HepG2 (cell line): ENCODE results near the gene CCNDBP1. TPM values are rescaled to one million over a fixed set of nuclear protein-coding genes. Genes with fewer than 3 reads are reported as not detected.

Experiments
- ATAC-seq: fragments of 200-7000 bp; cut with Tn5 transposase; 3 replicates; pipeline ENCODE4 v1.9.1; 2020; ENCODE audit warnings: mild to moderate bottlenecking, moderate library complexity
- Bru-seq: library from RNA; stranded (reverse); fragments of 400-500 nt; gene quantifications from one replicate; lab custom pipeline; 2021; lab: Mats Ljungman, UMichigan
- BruChase-seq, 2 experiments: library from RNA; stranded (reverse); fragments of 400-500 nt; gene quantifications; one replicate each; lab custom pipeline; 2021; lab: Mats Ljungman, UMichigan
- BruUV-seq: library from RNA; stranded (reverse); fragments of 400-500 nt; replicated peaks from 2 replicates; lab custom pipeline; 2021; lab: Mats Ljungman, UMichigan
- CTCF ChIA-PET: fragments of 300-600 bp; formaldehyde crosslinking; extraction: SDS; loops from one replicate; lab custom pipeline; 2021; ENCODE audit warnings: low total read pairs, inconsistent platforms, low intra/inter-chr PET ratio; lab: Yijun Ruan, JAX
- POLR2A ChIA-PET: fragments of 350-600 bp; sonication (Branson Sonifier 250); formaldehyde crosslinking; loops from one replicate; lab custom pipeline; 2020; ENCODE audit warnings: antibody characterized with exemption, inconsistent platforms; lab: Yijun Ruan, JAX
- DNase-seq: peaks from one replicate; pipeline ENCODE4 v3.0.0-alpha.2; 2015; ENCODE audit warnings: low spot score
- FAIRE-seq: peaks from 3 replicates; lab custom pipeline; 2011; peaks lifted over from hg19 to GRCh38; lab: Jason Lieb, UNC
- H2AFZ ChIP-seq: one replicate; pipeline ENCODE4 v1.6.1; 2011; ENCODE audit warnings: low read length, inconsistent platforms
- H3K27ac ChIP-seq: fragments of 300-600 bp; 3 replicates; pipeline ENCODE4 v1.8.0; 2011; ENCODE audit warnings: mixed run types, mild to moderate bottlenecking, mixed read lengths, low read length, inconsistent platforms; ENCODE audit not compliant: insufficient read depth; ENCODE audit errors: extremely low read length
- H3K27me3 ChIP-seq, 2 experiments: fragments of 200-600 bp in 1 of 2; 2 replicates in 1 of 2; 3 replicates in 1 of 2; pipeline versions ENCODE4 v1.6.0 to v1.8.0; 2011; ENCODE audit warnings: low read length in 2 of 2, mild to moderate bottlenecking in 2 of 2, moderate library complexity in 2 of 2, inconsistent platforms in 1 of 2; ENCODE audit not compliant: insufficient read depth in 2 of 2, control insufficient read depth in 1 of 2
- H3K36me3 ChIP-seq, 2 experiments: fragments of 200-600 bp in 1 of 2; replicated peaks in 1 of 2; 2 replicates in 1 of 2; 3 replicates in 1 of 2; pipeline versions ENCODE4 v1.5.1 to v1.8.0; 2011; ENCODE audit warnings: low read length in 2 of 2, inconsistent platforms in 1 of 2; ENCODE audit not compliant: insufficient read depth in 2 of 2, control insufficient read depth in 1 of 2
- H3K4me1 ChIP-seq: 2 replicates; pipeline ENCODE4 v1.5.1; 2012; ENCODE audit warnings: low read length, inconsistent platforms; ENCODE audit not compliant: insufficient read depth
- H3K4me2 ChIP-seq: 2 replicates; pipeline ENCODE4 v1.6.0; 2011; ENCODE audit warnings: low read depth, low read length, inconsistent platforms
- H3K4me3 ChIP-seq, 3 experiments: fragments of 200-600 bp in 1 of 3; sonication (generic), shearing (Covaris generic) in 1 of 3; replicated peaks in 1 of 3; 2 replicates each; pipeline ENCODE4 v1.5.1; 2011 to 2016; ENCODE audit warnings: low read length in 3 of 3, inconsistent platforms in 2 of 3, low read depth in 2 of 3, mild to moderate bottlenecking in 2 of 3, control low read depth in 1 of 3, mixed read lengths in 1 of 3; ENCODE audit not compliant: insufficient read depth in 1 of 3
- H3K79me2 ChIP-seq: one replicate; pipeline ENCODE4 v1.6.1; 2011; ENCODE audit warnings: low read length, inconsistent platforms; ENCODE audit not compliant: insufficient read depth
- H3K9ac ChIP-seq: 2 replicates; pipeline ENCODE4 v1.6.0; 2011; ENCODE audit warnings: mild to moderate bottlenecking, low read depth, low read length, inconsistent platforms; ENCODE audit not compliant: insufficient read depth
- H3K9me3 ChIP-seq: 2 replicates; pipeline ENCODE4 v1.5.1; 2012; ENCODE audit warnings: mild to moderate bottlenecking, low read length
- H4K20me1 ChIP-seq: 2 replicates; pipeline ENCODE4 v1.6.0; 2011; ENCODE audit warnings: inconsistent platforms, mild to moderate bottlenecking, low read length, moderate library complexity; ENCODE audit not compliant: insufficient read depth
- E2F2 ChIP-seq: sonication (generic); formaldehyde crosslinking; IDR thresholded peaks from 2 replicates; pipeline ENCODE4 v1.4.0; 2020; ENCODE audit warnings: missing genetic modification reagents, borderline replicate concordance
- FOXK2 ChIP-seq: fragments of 450-650 bp; IDR thresholded peaks from 2 replicates; pipeline ENCODE4 v1.6.1; 2016
- HOXD1 ChIP-seq: sonication (generic); formaldehyde crosslinking; IDR thresholded peaks from 2 replicates; pipeline ENCODE4 v1.5.0; 2020; ENCODE audit warnings: missing genetic modification reagents
- PCBP2 ChIP-seq: fragments of 200-400 bp; formaldehyde crosslinking; optimal IDR thresholded peaks from 2 replicates; pipeline ENCODE3; 2018; ENCODE audit warnings: low read length, low read depth; ENCODE audit not compliant: poor library complexity, severe bottlenecking
- STAG1 ChIP-seq: sonication (generic); formaldehyde crosslinking; IDR thresholded peaks from 2 replicates; pipeline ENCODE4 v1.4.0; 2020; ENCODE audit warnings: missing genetic modification reagents
- TFDP1 ChIP-seq: IDR thresholded peaks from 2 replicates; pipeline ENCODE4 v1.6.1; 2016; ENCODE audit warnings: missing compliant biosample characterization, missing genetic modification reagents, borderline replicate concordance
- TFDP2 ChIP-seq: sonication (generic); formaldehyde crosslinking; IDR thresholded peaks from 2 replicates; pipeline ENCODE4 v1.4.0; 2020; ENCODE audit warnings: missing genetic modification reagents
- ZFP36L1 ChIP-seq: sonication (generic); formaldehyde crosslinking; IDR thresholded peaks from 2 replicates; pipeline ENCODE4 v1.8.0; 2022; ENCODE audit warnings: mild to moderate bottlenecking, missing genetic modification reagents, moderate library complexity
- WGBS: methylation state at CpG from one replicate; pipeline ENCODE4 v1.1.6; 2017; ENCODE audit warnings: low lambda C conversion rate; 5-methylcytosine and 5-hydroxymethylcytosine counted together
- in situ Hi-C: cut with HindIII; loops from 2 replicates; pipeline ENCODE4 v1.10.0; 2017; ENCODE audit warnings: low pct_unique_long_range_greater_than_20kb; ENCODE audit not compliant: extremely low pct_ligation_motif_present
- intact Hi-C: fragments of 100-400 bp; cut with micrococcal nuclease; formaldehyde crosslinking; loops from one replicate; pipeline ENCODE4 v1.10.0; 2022; ENCODE audit not compliant: unreplicated experiment
- long read RNA-seq, 2 experiments: library from RNA in 1 of 2; library from polyadenylated mRNA in 1 of 2; stranded (forward) in 1 of 2; unstranded in 1 of 2; transcript quantifications; one replicate each; pipeline ENCODE4 v2.0.0, GENCODE V29; 2019 to 2022
- polyA minus RNA-seq, 3 experiments: library from RNA; depleted of rRNA, polyadenylated mRNA; stranded (reverse); fragments of >200 nt; gene quantifications; 2 replicates each; pipeline ENCODE4 v1.2.3, GENCODE V29; 2011; ENCODE audit warnings: low replicate concordance in 1 of 3
- polyA plus RNA-seq, 8 experiments: library from polyadenylated mRNA; depleted of rRNA in 3 of 8; stranded (reverse) in 7 of 8; unstranded in 1 of 8; fragments of >200 nt; fragmentation: Illumina TruSeq in 4 of 8; extraction: Trizol in 4 of 8; gene quantifications; 2 replicates each; pipeline versions ENCODE4 v1.2.1 to v1.2.3, GENCODE V29; 2011 to 2016; ENCODE audit warnings: low read depth in 4 of 8, missing spikeins in 1 of 8, mixed read lengths in 1 of 8; ENCODE audit not compliant: insufficient read depth in 1 of 8
- total RNA-seq, 5 experiments: library from RNA; depleted of rRNA; stranded (reverse); fragments of >200 nt; fragmentation: Illumina TruSeq; extraction: Trizol; gene quantifications; 2 replicates each; pipeline ENCODE4 v1.2.3, GENCODE V29; 2016; ENCODE audit warnings: low read depth in 1 of 5

The CCNDBP1 gene, protein sequence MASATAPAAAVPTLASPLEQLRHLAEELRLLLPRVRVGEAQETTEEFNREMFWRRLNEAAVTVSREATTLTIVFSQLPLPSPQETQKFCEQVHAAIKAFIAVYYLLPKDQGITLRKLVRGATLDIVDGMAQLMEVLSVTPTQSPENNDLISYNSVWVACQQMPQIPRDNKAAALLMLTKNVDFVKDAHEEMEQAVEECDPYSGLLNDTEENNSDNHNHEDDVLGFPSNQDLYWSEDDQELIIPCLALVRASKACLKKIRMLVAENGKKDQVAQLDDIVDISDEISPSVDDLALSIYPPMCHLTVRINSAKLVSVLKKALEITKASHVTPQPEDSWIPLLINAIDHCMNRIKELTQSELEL
- total RNA-seq (2016; rRNA removed; fragmentation: Illumina TruSeq; extraction: Trizol) (24.8 and 33.1 TPM in 2 replicates), polyA plus RNA-seq (2011; rRNA removed) (35.9 and 42.3 TPM in 2 replicates), polyA minus RNA-seq (2011; rRNA and poly(A)+ RNA removed; ENCODE audit: low replicate concordance) (25.9 and 41.1 TPM in 2 replicates), Bru-seq, nascent RNA (percentile 76 among the genes with signal in this experiment), BruChase-seq, experiment 1, labeled RNA remaining after a 6-hour chase (percentile 69 among the genes with signal in this experiment), BruChase-seq, experiment 2, labeled RNA remaining after a 2-hour chase (percentile 64 among the genes with signal in this experiment)
- 5.3 and 5.7 TPM in 2 replicates for total RNA-seq (2016; cell fraction: cytosol; rRNA removed; fragmentation: Illumina TruSeq; extraction: Trizol; ENCODE audit: low read depth)
- total RNA-seq (2016; cell fraction: insoluble cytoplasmic fraction; rRNA removed; fragmentation: Illumina TruSeq; extraction: Trizol): 23.1 and 35.5 TPM in 2 replicates
- 11.3 and 11.4 TPM in 2 replicates for total RNA-seq (2016; cell fraction: membrane; rRNA removed; fragmentation: Illumina TruSeq; extraction: Trizol)
- total RNA-seq (2016; cell fraction: nucleus; rRNA removed; fragmentation: Illumina TruSeq; extraction: Trizol): 14.3 and 16.4 TPM in 2 replicates
- 35.3 and 35.4 TPM in 2 replicates for polyA plus RNA-seq (2011; cell fraction: cytosol; rRNA removed)
- polyA plus RNA-seq (2011; cell fraction: nucleus; rRNA removed): 31.8 and 37.6 TPM in 2 replicates
- polyA plus RNA-seq (2012): 23.1 and 31.6 TPM in 2 replicates
- polyA plus RNA-seq (2016; cell fraction: cytosol; fragmentation: Illumina TruSeq; extraction: Trizol; ENCODE audit: low read depth): 5.0 and 5.3 TPM in 2 replicates
- 31.6 and 34.7 TPM in 2 replicates for polyA plus RNA-seq (2016; cell fraction: insoluble cytoplasmic fraction; fragmentation: Illumina TruSeq; extraction: Trizol; ENCODE audit: low read depth)
- 7.8 and 9.0 TPM in 2 replicates for polyA plus RNA-seq (2016; cell fraction: membrane; fragmentation: Illumina TruSeq; extraction: Trizol; ENCODE audit: low read depth)
- 16.2 and 18.0 TPM in 2 replicates for polyA plus RNA-seq (2016; cell fraction: nucleus; fragmentation: Illumina TruSeq; extraction: Trizol; ENCODE audit: insufficient read depth, low read depth)
- polyA minus RNA-seq (2011; cell fraction: cytosol; rRNA and poly(A)+ RNA removed): 13.3 and 14.3 TPM in 2 replicates
- polyA minus RNA-seq (2011; cell fraction: nucleus; rRNA and poly(A)+ RNA removed): 40.0 and 46.0 TPM in 2 replicates
- long read RNA-seq, experiment 1, transcript CCNDBP1-201 (11 exons, 3,660 nt): major isoform, 50 of 59 reads
- long read RNA-seq, experiment 1, partial matches to known transcripts: 6 of 59 reads
- long read RNA-seq, experiment 1, other reads (novel, unspliced or antisense): 1 of 59 reads
- long read RNA-seq, experiment 2, transcript CCNDBP1-201 (11 exons, 3,660 nt): major isoform, 35 of 57 reads
- long read RNA-seq, experiment 2, partial matches to known transcripts: 14 of 57 reads
- long read RNA-seq, experiment 2, other reads (novel, unspliced or antisense): 7 of 57 reads

- BruUV-seq: no TSS peak
- POLR2A ChIA-PET: interaction anchor here (1.0 to 1.3 kb wide), 3 partner anchors 9 to 18 kb away, joined by 4 to 6 read pairs (median 4); no protein-coding TSS in a partner anchor
- peak; percentile 73; the same call in 1 of the 2 replicates for TF ChIP-seq E2F2 (CRISPR knock-in tag)
- peak; percentile 97 for TF ChIP-seq FOXK2
- peak; percentile 58 for TF ChIP-seq HOXD1 (CRISPR knock-in tag)
- TF ChIP-seq STAG1 (CRISPR knock-in tag): no peak
- peak; percentile 67; the same call in 1 of the 2 replicates for TF ChIP-seq TFDP1 (CRISPR knock-in tag)
- TF ChIP-seq ZFP36L1 (CRISPR knock-in tag): no peak
- no peak for TF ChIP-seq PCBP2
- TF ChIP-seq TFDP2 (CRISPR knock-in tag): peak; percentile 68
Observed at GRCh38 chr15:43185157-43186002, at the start of gene CCNDBP1. Gene CCNDBP1, plus strand, starts transcription at chr15:43185403. Its CDS starts 96 bp downstream, at chr15:43185499.

More at GRCh38 chr15:43185157-43186002, at the start of gene CCNDBP1:
- peak within 1 kb of the TSS; percentile 86 to 89 (median 87) for H3K4me3 ChIP-seq
- peak; percentile 46 for FAIRE-seq
- peak within 1 kb of the TSS; percentile 77 for H3K27ac ChIP-seq
- H3K4me1 ChIP-seq: peaks cover 10% of the 10 kb centered on the region
- WGBS: 3% methylated on average over 24 of the region's 69 CpGs
- no peaks in the 10 kb centered on the region for H4K20me1 ChIP-seq
- intact Hi-C loops: loop anchor here (5.0 kb wide), 1 partner anchor 78 kb away; the partner anchor contains the start of gene UBR1
- H3K9me3 ChIP-seq: no peaks in the 10 kb centered on the region
- DNase-seq: peak; percentile 88
- no peaks in the 10 kb centered on the region for H3K27me3 ChIP-seq
- H2AFZ ChIP-seq: peak within 1 kb of the TSS; percentile 57
- H3K9ac ChIP-seq: peak within 1 kb of the TSS; percentile 69
- peaks cover 3 to 25% of the 10 kb centered on the region in 2 experiments; a peak in 2 of 5 replicates for H3K36me3 ChIP-seq
- ATAC-seq: peak; percentile 98
- H3K4me2 ChIP-seq: peak within 1 kb of the TSS; percentile 89
- no peaks in the 10 kb centered on the region for H3K79me2 ChIP-seq
- in situ Hi-C loops: no loop called here
- CTCF ChIA-PET: interaction anchor here (1.1 kb wide), 1 partner anchor 100 kb away, joined by 3 read pairs; no protein-coding TSS in a partner anchor
